IPS-NIHi11 (cell line): ENCODE measurements around the gene ATG14.
"Not testable (repeated sequence)": the region's sequence is repeated elsewhere in the genome, so short reads cannot be mapped to it uniquely, and the experiment has no call there.

ENCODE experiments used
- DNase-seq: peaks from one replicate; pipeline ENCODE4 v3.0.0; 2012; ENCODE audit warnings: mixed read lengths, low spot score

The ATG14 gene

DNA sequence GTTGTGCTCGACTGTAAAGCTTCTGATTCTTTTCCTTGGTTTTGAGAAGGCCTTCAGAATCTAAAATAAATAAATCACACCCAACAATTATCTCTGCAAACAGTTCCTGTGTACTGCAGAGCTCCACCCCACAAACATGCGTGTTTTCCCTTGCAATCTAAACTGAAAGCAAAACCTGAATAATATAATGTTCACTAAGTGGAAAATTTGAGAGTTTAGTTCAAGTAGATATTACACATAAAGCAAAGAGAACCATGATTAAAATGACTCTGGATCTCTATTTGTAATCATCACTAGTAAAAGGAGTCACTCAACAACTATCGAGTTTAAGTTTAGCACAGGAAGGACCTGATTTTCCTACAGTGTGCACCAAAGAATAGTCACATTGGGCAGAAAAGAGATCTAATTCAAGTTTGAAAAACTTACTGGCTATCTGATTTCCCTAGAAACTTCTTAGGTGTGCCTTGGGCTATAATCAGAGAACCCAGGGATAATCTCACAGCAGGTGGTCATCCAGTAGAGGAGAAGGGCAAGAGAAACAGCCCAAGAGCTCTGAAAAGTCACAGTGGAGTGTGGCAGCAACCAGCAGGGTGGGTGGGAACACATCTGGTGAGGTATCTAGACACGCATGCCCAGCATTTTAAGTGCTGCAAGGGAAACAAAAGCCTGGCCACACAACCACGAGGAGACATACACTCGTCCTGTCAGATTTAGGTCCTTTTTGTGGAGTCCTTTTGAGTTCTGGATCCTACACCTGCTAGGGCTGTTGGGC, 25.4 kb downstream of the ATG14 start:
- no peak for DNase-seq

DNA sequence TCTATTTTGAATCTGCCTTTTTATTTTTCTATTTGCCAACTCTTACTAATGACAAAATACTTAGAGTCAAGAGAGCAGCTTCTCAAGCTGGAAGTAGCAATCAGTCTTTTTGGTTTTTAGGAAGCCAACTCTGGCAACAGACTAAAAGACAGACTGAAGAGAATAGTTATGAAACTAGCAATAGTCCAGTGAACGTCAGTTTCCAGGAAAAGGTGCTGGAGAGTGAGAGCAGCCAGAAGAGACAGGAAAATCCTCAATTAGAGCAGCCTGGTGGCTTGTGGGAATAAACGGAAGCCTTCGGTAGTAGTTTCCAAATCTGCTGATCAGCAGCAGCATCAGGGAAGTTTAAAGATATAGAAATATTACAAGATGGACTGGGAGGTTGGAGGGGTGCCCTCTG, 27.1 kb downstream of the ATG14 start:
- DNase-seq: no peak

DNA sequence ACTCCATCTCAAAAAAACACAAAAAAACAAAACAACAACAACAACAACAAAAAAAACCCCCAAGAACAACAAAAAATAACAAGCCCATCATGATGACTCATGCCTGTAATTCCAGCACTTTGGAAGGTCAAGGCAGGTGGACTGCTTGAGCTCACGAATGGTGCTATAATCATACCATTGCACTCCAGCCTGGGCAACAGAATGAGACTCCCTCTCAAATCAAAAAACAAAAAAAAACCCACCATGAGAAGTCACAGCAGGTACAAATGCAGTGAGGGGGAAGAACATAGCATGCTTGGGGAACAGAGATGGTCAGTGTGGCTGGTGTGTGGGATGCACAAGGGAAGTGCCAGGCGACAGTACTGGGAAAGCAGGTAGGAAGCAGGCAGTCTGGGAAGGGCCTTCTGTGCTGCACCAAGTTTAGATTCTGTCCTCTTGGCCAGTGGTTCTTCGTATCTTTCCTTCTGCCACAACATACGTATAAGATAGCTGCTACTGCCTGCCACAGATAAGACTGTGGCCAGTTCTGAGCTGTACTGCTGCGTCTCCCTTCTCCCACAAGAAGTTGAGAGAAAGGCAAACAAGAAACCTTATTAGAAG, 28.0 kb downstream of the ATG14 start:
- no peak for DNase-seq

- DNase-seq: not testable (repeated sequence)
Observed at GRCh38 chr14:55383056-55383466, 28.6 kb downstream of the ATG14 start.

GRCh38 chr14:55382483-55382882, 29.1 kb downstream of the ATG14 start:
- no peak for DNase-seq

DNA sequence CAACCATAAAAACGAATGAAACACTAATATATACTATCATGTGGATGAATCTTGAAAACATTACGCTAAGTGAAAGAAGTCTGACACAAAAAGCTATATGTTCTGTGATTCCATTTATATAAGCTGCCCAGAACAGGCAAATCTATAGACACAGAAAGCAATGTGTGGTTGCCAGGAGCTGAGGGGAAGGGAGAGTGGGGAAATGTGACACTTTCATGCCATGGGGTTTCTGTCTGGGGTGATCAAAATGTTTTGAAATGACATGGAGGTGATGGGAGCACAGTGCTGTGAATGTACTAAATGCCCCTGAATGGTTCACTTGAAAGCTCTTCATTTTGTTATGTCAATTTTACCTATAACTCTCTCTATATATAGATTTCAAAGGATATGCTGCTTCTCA, 30.1 kb downstream of the ATG14 start:
- DNase-seq: no peak

- no peak for DNase-seq
Observed at GRCh38 chr14:55381040-55381439, 30.6 kb downstream of the ATG14 start.

DNA sequence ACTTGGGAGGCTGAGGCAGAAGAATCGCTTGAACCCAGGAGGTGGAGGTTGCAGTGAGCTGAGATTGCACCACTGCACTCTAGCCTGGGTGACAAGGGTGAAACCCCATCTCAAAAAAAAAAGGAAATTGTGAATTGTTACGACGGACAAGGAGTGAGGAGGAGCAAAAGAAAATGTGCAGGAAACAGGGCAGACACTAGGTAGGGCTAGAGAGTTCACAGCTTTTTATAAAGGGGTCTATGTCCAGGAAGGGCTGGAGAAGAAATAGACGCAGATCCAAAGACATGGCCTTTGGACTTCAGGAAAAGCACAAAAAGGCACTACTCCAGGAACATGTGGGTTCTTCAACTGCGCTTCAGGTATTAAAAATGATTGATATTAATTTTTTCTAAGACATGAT, 34.4 kb downstream of the ATG14 start:
- DNase-seq: no peak

DNA sequence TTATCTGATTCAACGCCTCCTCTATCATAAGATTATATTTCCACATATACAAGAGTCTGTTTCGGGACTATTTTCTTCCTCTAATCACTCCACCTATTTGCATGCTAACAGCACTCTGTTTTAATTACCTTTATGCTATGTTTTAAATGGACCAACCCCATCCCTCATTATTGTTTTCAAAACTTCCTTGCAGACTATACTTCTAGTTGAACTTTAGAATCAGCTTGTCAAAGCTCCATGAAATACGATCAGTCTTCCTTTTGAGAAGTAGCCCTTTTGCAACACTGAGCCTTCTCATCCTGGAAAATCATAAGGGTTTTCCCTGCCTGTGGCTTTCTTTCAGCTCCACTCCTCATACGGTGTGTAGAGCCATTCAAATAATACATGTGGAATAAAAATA, 36.9 kb downstream of the ATG14 start:
- no peak for DNase-seq

- DNase-seq: no peak
Observed at GRCh38 chr14:55373784-55374705, 37.6 kb downstream of the ATG14 start.

- no peak for DNase-seq
Observed at GRCh38 chr14:55372825-55373224, 38.8 kb downstream of the ATG14 start.

- DNase-seq: no peak
Observed at GRCh38 chr14:55372423-55372822, 39.2 kb downstream of the ATG14 start.

DNA sequence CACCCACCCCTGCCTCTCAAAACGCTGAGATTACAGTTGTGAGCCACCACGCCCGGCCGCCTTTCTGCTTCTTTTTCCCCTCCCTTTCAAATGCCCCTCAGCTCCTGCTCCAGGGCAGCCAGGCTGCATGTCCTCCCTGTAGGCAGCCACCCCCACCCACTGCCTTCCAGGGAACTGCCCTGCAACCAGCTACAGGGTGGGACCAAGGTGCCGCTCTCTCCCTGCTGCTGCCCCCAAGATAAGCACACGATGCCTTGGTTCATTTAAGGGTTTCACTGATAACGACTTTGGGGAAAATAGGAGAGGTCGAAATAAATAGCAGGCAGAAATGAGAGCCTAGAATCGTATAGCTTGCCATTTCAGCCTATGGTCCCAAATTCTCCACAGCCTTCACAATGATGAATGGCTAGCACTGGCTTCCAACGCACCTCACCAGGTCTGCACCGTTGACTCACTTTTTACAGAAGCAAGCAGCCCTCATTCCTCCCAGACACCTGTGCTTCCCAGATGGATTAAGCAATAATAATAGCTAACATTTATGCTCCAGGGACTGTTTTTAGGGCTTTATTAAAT, 40.7 kb downstream of the ATG14 start:
- no peak for DNase-seq

DNA sequence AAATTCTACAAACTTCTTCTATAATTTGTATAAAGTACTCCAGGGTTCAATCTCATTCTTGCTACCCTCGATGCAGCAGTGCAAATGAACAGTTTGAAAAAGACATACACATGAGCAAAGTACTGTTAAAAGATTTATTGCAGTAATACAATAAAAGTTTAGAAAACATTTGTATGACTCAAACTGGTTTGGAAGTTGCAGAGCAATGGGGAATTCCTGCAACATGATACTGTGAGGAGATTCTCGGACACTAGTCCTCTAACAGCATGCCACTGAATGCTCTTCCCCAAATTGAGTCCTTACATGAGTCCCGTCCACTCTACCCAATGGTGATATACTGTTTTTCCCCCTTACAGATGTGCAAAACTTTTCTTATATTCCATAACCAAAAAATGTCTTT, 45.4 kb downstream of the ATG14 start:
- DNase-seq: no peak

GRCh38 chr14:55361190-55361589, 50.4 kb downstream of the ATG14 start:
- DNase-seq: no peak

- DNase-seq: no peak
Observed at GRCh38 chr14:55359307-55359706, 52.3 kb downstream of the ATG14 start.

DNA sequence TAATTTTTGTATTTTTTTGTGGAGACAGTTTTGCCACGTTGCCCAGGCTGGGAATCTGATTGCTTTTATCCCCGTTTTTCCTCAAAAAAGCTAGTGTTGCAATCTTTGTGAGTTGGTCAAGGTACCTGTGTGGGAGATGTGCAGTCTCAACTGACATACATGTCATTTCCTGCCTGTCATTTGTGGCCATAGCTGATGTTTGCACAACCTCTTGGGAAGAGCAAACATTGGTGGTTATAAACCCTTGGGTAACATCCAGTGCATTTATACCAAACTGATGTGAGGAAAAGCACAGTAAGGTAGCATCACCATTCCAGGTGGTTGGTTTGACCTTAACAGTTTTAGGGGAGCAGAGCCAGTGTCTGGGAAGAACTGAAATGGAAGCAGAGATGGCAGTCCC, 54.7 kb downstream of the ATG14 start:
- no peak for DNase-seq

GRCh38 chr14:55355922-55356321, 55.7 kb downstream of the ATG14 start:
- DNase-seq: no peak

DNA sequence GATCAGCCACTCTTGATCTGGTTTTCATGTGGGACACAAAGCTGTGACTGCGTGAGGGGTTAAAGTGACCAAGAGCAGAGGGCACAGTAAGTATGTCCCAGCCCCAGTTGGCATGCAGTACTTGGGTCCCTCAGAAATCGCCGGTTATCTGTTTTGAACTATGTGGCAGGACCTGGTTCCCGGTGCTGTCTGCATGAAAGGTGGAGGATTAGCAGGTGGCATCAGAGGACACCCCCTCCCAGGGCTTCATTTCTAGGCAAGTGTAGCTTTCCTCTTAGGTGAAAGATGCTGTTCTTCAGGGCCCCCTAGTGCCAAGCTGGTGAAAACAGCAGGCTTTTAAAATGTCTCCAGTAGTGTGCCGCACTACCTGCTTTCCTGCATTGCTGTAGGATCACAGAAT, 57.1 kb downstream of the ATG14 start:
- DNase-seq: peak; percentile 77

DNA sequence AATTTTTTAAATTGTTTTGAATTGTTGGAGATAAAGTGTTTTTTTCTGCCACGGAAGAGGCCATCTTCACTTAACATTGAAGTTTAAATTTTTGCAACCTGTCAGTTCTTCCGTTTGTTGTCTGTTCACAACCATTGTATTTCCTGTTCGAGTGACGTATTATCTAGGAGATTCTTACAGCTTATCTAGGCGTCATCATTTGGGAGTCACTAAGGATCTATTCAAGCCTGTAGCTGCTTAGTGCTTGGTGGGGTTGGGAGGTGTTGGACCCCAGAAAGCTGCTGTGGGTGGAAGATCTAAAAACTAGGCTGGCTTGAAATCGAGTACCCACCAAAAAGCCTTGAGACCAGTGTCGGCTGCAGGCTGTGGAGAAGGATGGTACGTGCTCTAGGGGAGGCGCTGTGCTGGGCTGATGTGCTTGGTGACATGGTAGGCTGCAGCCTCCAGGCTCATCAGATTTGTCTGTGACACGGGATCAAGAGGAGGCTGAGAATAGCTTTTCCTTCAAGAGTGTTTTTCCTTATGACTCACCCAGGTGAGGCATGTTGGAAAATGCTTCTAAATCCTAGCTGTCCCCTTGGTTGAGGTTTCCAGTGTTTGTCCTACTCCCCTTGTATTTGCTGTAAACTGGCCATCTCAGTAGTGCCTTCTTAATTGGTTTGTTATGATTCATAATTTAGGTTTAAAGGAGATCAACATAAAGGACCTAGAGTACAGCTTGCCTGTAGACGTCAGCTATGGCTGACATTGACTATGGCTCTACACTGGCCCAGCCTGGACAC, 57.8 kb downstream of the ATG14 start:
- no peak for DNase-seq

GRCh38 chr14:55352201-55352600, 59.4 kb downstream of the ATG14 start:
- no peak for DNase-seq

- DNase-seq: no peak
Observed at GRCh38 chr14:55351111-55351510, 60.5 kb downstream of the ATG14 start.
